ENCODE results near the gene B3GNT8.
"Not testable (repeated sequence)": the region's sequence is repeated elsewhere in the genome, so short reads cannot be mapped to it uniquely, and the experiment has no call there.

Gene B3GNT8, protein sequence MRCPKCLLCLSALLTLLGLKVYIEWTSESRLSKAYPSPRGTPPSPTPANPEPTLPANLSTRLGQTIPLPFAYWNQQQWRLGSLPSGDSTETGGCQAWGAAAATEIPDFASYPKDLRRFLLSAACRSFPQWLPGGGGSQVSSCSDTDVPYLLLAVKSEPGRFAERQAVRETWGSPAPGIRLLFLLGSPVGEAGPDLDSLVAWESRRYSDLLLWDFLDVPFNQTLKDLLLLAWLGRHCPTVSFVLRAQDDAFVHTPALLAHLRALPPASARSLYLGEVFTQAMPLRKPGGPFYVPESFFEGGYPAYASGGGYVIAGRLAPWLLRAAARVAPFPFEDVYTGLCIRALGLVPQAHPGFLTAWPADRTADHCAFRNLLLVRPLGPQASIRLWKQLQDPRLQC

DNA sequence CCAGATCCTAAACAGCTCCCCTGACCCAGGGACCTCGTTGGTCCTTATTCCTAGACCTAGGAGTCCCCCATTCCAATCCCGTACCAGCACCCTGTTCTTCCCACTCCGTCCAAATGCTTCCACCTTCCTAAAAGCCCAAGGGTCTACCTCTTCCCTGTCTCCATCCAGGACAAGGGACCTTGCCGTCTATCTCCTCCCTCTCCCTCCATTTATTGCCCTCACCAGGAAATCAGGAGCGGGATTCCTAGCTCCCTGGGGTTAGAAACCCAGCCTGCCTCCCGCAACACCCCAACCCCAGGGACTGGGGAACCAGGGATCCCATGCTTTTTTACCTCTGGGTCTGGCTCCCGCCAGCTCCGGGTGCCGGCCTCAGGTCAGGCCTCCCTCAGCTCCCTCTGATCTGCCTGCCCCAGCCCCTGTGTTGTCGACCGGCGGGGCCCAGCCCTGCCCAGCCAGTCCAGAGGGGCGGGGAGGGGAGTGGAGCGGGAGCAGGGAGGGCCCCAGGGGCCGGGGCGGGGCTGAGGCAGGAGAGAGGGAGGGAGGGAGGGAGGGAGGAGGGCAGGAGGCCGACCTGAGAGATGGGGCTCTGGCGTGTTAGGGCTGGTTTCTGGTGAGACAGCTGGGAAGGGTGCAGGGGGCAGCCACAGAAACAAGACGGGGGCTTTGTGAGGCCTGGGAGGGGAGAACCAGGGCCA lies at the start of gene B3GNT8:
TSS of gene B3GNT8 (minus strand) at position 423 of the 695 bp plus-strand sequence. CDS start 596 bp downstream, outside the sequence.
- peak in 1 of 3 donors; percentile 16 for DNase-seq (ENCODE audit: low read depth in 3 of 3, low spot score in 1 of 3)

DNA sequence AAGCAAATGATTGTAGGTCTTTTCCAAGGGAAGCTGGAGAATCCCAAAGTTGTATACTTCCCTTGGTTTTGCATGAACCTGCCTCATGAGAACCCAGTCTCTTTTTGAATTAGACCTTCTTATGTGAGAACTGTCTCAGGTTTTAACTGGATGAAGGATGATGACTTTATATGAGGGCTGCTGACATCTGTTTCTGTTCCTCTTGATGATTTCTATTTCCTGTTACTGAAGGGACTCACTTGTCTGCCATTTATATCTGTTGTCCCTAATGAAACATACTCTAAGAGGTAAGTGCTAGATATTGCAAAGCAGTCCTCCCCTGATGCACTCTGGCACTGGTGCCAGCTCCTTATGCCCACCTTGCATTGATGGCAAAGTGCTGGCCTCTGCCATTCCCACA lies 49.4 kb upstream of the B3GNT8 start:
- DNase-seq (ENCODE audit: low read depth in 3 of 3, low spot score in 1 of 3), result no peak

- DNase-seq (ENCODE audit: low read depth in 3 of 3, low spot score in 1 of 3), result not testable (repeated sequence)
Observed at GRCh38 chr19:41463257-41464256, 36.4 kb upstream of the B3GNT8 start.

- no peak for DNase-seq (ENCODE audit: low read depth in 3 of 3, low spot score in 1 of 3)
Observed at GRCh38 chr19:41462497-41462896, 35.3 kb upstream of the B3GNT8 start.

DNA sequence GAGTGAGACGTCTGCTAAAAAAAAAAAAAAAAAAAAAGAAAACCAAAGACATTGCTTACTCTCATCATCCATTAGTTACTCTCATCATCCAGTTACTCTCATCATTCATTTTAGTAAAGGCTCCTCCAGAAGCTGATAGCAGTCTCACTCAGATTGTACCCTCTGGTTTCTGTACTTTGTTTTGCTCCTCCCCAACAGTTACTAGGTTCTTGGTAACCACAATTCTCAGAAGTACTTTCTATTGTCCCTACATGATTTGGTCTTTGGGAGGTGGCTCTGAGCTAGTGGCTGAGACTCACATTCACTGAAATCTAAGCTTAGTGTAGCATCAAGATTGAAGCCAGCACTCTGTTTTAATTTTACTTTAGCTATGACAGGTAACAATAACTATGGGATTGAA lies 30.1 kb upstream of the B3GNT8 start:
- DNase-seq (ENCODE audit: low read depth in 3 of 3, low spot score in 1 of 3), result no peak

- DNase-seq (ENCODE audit: low read depth in 3 of 3, low spot score in 1 of 3), result no peak
Observed at GRCh38 chr19:41456342-41456918, 29.3 kb upstream of the B3GNT8 start.

GRCh38 chr19:41455936-41456335 lies 28.8 kb upstream of the B3GNT8 start:
- no peak for DNase-seq (ENCODE audit: low read depth in 3 of 3, low spot score in 1 of 3)

GRCh38 chr19:41452584-41453275 lies 25.6 kb upstream of the B3GNT8 start:
- DNase-seq (ENCODE audit: low read depth in 3 of 3, low spot score in 1 of 3), result no peak

DNA sequence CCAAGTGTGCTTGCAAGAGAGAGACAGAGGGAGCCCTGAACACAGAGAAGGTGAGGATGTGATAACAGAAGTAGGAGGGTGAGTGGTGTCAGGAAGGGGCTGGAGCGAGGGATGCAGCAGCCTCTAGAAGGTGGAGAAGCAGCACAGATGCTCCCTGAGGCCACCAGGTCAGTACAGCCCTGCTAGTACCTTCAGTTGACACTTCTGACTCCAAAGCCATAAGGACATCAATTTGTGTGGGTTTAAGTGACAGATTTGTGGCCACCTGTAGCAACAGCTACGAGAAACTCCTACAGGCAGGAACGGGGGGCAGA lies 22.6 kb upstream of the B3GNT8 start:
- no peak for DNase-seq (ENCODE audit: low read depth in 3 of 3, low spot score in 1 of 3)

GRCh38 chr19:41449079-41449864 lies 22.1 kb upstream of the B3GNT8 start:
- DNase-seq (ENCODE audit: low read depth in 3 of 3, low spot score in 1 of 3), result peak; percentile 47 to 61 (median 52)

GRCh38 chr19:41447732-41448332 lies 20.7 kb upstream of the B3GNT8 start:
- DNase-seq (ENCODE audit: low read depth in 3 of 3, low spot score in 1 of 3), result no peak

GRCh38 chr19:41445575-41445974 lies 18.4 kb upstream of the B3GNT8 start:
- no peak for DNase-seq (ENCODE audit: low read depth in 3 of 3, low spot score in 1 of 3)

DNA sequence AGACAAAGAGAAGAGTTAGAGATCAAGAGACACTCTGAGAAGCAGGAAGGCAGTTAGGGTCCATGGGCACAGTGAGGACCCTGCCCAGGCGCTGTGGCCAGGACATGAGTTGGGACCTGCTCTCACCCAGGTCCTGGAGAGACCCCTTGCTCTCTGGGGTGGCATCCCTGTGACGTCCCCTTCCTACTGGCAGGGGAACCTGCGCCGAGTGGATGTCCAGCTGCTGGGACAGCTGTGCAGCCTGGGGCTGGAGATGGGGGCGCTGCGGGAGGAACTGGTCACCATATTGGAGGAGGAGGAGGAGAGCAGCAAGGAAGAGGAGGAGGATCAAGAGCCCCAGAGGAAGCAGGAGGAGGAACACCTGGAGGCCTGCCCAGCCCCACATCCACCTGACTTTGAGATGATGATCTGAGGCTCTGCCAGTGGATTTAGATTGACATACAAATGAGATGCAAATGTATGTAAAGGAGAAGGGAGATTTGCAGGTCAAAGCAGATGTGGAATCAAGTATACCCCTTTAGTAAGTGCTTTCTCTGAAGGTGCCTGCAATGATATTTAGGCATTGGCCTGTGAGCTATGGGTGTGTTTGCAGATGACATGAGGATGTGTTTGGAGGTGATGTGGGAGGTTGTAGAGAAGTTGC lies 16.8 kb upstream of the B3GNT8 start:
- no peak for DNase-seq (ENCODE audit: low read depth in 3 of 3, low spot score in 1 of 3)

- no peak for DNase-seq (ENCODE audit: low read depth in 3 of 3, low spot score in 1 of 3)
Observed at GRCh38 chr19:41442473-41443355, 15.5 kb upstream of the B3GNT8 start, which contains the start of gene ERICH4. TSS of gene ERICH4 (plus strand) at chr19:41443156. CDS start at chr19:41443170, 14 bp downstream.

DNA sequence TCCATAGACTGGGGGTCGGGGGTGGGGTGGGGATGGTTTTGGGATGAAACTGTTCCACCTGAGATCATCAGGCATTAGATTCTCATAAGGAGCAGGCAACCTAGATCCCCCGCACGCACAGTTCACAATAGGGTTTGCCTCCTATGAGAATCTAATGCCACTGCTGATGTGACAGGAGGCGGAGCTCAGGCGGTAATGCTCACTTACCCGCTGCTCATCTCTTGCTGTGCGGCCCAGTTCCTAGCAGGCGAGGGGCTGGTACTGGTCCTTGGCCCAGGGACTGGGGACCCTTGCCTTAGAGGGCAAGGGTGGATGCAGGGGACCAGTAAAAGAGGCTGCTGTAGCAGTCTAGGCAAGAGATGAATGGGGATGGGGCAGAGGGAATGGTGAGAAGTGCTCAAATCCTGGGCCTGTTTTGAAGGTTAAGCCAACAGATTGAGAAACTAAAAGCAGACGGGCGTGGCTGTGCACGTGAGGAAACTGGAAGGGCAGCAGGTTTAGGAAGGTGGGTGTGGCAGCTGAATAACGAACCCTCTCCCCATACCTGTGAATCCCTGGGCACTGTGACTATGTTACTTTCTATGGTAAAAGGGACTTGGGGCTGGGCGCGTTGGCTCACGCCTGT lies 14.3 kb upstream of the B3GNT8 start:
- no peak for DNase-seq (ENCODE audit: low read depth in 3 of 3, low spot score in 1 of 3)

DNA sequence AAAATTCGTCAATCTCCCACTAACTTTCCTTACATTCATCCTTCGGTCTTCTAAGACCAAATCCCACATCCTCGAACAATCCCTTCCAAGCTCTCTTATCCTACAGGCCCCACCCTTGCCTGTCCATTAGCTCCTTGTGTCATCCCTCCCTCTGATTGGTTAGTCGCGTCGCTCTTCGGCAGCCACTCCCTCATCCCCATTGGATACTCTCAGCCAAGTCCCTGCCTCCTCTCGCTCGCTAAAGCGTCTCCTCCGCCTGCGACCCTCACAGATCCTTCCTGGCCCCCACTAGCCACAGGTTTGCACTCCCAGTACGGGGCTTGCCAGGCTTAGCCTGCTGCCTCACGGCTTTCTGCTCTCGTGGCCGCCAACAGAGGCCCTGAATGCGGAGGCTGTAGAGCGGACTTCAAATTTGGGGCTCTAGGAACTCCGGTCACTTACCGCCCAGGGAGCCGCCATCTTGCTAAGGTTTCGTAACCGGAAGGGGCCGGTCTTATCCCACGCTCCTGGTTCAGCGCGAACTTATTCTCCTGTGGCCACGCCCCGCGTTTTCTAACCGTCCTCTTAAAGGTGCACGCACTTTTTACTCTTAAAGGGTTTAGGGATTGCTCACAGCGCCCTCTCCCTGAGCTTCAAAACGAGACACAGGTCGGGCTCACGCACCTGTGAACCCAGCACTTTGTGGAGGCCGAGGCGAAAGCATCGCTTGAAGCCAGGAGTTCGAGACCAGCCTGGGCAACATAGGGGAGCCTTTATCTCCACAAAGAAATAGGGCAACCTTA lies 12.5 kb upstream of the B3GNT8 start, which contains the start of gene DMAC2:
TSS of gene DMAC2 (minus strand) at position 472 of the 782 bp plus-strand sequence. CDS start at position 459, 13 bp downstream.
- DNase-seq (ENCODE audit: low read depth in 3 of 3, low spot score in 1 of 3), result peak; percentile 80 to 85 (median 83)
